HG03457 (cell line): ENCODE data around the gene SEL1L3.
"Not testable (repeated sequence)": the region's sequence is repeated elsewhere in the genome, so short reads cannot be mapped to it uniquely, and the experiment has no call there.

Source experiments
- ATAC-seq: cut with Tn5 transposase; IDR thresholded peaks from one replicate; pipeline ENCODE4 v1.9.1; 2021; ENCODE audit warnings: moderate number of reproducible peaks; ENCODE audit not compliant: unreplicated experiment

Gene SEL1L3

DNA sequence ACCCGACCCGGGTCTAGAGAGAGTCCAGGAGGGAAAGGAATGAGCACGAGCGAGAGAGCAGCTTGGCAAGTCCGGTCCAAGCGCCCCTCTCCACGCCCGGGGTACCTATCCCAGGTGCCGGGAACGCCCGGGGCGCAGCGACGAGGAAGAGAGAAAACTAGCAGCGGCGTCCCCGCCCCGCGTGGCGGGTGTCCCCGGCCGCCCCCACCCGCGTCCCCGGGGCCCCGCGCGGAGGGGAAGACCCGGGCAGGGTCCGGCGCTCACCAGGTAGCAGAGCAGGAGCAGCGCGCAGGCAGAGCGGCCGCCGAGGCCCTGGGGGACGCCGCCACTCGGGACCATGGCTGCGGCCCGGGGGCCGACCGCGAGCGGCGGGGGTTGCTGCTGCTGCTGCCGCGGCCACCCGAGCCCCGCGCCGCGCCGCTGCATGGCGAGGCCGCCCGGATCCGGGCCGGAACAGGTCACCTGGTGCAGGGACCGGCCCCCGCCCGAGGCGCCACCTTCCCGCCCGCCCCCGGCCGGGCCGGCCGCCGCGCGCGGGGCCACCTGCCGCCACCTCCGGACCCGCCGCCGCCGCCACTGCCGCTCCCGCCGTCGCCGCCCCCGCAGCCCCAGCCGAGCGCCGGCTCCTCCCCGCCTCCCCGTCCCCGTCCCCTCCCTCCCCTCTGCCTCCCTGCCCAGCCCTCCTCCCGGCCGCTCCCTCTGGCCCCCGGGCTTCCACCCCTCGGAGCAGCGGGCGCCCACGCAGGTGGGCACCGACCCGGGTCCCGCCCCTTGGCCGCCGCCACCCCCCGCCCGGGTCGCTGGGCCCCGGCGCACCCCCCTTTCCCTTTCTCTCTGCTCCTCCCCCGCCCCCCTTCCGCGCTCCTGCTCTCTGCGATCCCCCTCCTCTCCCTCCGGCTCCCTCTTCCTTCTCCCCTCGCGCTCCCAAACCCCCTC is at the start of gene SEL1L3:
Gene SEL1L3 (minus strand): TSS at position 578 of the 936 bp plus-strand sequence. CDS start 152 bp downstream, at position 426.
- no peak for ATAC-seq

DNA sequence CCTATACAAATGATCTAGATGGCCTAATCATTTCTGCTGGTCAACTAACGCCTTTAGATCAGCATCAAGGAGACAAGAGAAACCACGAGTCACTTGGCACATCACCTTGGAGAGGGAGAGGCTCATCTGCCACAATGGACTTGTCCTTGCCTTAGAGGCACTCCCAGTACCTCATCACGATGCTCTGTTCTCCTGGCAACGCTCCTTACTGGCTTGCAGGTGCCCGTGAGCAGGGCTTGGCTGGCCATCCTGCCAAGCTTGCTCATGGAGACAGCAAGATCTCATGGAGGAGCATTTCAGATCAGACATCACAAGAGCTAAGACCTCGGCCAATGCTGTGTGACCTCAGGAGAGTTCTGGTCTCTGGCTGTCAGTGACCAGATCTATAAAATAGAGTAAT is 48.6 kb upstream of the SEL1L3 start:
- ATAC-seq: no peak

DNA sequence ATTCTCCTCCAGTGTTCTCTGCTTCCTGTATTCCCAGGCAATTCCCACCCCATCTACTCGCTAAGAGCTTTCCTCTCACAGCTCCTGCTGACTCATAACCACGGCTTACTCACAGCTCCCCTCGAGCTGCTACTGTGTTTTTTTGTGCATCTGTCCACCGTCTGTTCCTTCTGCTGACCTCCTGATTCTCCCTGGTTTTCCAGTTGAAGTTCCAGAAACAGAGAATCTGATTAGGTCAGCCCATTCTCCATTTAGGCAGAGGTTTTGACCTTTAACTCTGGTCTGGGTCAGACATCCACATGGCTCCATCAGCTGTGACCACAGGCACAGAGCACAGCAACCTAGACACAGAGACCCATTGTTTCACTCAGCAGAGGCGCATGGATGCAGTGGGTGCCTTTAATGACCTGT is 45.7 kb upstream of the SEL1L3 start:
- no peak for ATAC-seq

DNA sequence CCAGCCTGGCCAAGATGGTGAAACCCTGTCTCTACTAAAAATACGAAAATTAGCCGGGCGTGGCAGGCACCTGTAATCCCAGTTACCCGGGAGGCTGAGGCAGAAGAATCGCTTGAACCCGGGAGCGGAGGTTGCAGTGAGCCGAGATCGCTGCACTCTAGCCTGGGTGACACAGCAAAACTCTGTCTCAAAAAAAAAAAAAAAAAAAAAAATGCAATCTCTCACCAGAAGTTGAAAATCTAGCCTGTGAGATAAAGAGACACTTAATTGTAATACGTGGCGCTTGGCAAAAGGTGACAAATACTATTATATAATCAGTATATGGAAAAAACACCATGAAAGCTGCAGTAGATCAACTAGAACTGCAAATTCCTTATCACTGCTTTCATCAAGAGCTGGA is 43.3 kb upstream of the SEL1L3 start:
- ATAC-seq: not testable (repeated sequence)

DNA sequence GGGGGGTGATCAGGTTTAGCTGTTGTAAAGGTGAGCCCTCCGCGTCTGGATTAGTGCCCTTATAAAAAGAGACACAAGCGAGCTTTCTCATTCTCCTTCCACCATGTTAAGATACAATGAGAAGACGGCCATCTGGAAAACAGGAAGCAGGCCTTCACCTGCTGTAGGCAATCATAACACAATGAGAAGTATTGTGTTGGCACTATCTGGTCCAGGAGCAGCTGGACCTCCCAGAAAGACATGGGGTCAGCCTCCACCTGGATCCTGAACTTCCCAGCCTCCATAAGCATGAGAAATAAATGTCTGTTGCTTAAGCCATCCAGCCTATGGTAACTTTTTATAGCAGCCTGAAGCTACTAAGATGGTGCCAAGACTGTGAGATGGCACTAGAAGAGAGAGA is 42.6 kb upstream of the SEL1L3 start:
- no peak for ATAC-seq

DNA sequence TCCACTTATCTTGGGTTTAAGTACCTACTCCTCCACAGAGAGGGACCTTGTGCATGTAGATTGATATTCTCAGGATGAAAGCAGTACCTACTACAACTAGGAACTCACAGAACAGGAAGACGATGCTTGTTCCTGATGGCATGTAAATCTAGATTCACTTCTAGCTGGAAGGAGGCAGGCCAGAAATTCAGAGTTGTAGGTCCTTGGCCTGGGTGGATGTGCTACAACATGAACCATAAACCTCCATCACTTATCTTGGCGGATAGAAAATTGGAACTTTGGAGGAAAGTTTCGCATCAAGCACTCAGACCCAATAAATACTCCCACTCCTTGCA is 41.9 kb upstream of the SEL1L3 start:
- no peak for ATAC-seq

DNA sequence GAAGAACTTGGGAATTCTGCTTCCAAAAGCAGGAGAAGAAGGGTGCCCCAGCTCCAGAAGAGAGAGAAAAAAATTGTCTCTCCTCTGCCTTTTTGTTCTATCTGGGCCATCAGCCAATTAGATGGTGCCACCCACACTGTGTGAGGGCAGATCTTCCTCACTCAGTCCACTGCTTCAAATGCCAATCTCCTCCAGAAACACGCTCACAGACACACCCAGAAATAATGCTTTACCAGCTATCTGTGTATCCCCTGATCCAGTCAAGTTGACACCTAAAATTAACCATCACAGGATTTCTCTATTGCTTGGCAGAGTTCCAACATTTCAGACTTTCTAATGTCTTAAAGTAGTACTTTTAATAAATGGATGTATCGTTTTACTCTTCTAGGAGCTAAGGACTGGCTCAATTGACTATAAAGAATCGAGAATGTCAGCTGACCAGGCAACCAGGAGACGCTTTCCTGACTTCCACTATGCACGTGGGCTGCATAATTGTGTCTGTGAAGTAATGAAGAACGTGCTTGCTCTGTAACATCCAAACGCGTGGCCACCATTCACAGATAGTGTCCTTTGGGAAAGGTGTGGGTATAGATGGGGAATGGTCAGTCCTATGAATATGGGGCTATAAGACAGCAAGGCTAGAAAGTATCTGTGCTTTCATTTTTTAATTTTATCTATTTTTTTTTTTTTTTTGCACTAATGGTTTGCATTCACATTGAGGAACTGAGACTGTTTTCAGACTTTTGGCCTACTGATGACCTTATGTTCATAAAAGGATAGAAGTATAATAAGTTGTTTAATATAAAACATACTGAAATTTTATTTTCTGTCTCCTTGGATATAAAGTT is 41.3 kb upstream of the SEL1L3 start:
- no peak for ATAC-seq

DNA sequence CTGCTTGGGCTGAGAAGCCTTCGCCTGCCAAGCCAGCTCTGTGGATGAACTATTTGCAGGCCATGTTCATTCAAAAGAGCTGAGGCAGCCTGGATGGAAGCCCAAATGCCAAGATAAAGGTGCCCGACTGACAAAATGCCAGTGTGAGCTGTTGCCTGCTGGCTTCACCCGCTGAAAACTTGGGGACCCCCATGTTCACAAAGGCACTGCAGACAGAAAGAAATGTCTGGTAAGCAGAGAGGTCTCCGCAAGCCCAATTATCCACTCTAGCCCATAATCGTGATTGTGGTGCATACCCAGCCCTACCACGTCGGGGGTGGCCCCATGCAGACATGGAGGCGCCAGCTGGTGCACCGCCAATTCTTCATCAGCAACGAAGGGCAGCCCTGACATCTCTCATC is 38.2 kb upstream of the SEL1L3 start:
- no peak for ATAC-seq

DNA sequence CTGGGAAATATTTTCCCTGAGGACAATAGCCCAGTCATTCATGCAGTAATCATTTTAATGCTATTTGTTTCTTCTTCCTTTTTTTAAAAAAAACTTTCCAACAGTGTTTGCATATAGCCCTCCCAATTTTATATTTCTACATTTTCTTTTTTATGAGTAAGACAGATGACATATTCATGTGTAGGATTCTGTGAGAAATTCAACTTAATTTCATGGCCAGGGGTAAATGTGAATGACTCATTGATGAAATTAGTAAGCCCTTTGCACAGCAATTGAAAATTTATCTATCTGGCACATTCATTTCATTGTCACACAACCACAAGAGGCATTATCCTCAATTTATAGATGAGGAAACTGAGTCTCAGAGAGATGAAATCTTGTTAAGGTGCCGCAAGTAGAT is 37.5 kb upstream of the SEL1L3 start:
- no peak for ATAC-seq

DNA sequence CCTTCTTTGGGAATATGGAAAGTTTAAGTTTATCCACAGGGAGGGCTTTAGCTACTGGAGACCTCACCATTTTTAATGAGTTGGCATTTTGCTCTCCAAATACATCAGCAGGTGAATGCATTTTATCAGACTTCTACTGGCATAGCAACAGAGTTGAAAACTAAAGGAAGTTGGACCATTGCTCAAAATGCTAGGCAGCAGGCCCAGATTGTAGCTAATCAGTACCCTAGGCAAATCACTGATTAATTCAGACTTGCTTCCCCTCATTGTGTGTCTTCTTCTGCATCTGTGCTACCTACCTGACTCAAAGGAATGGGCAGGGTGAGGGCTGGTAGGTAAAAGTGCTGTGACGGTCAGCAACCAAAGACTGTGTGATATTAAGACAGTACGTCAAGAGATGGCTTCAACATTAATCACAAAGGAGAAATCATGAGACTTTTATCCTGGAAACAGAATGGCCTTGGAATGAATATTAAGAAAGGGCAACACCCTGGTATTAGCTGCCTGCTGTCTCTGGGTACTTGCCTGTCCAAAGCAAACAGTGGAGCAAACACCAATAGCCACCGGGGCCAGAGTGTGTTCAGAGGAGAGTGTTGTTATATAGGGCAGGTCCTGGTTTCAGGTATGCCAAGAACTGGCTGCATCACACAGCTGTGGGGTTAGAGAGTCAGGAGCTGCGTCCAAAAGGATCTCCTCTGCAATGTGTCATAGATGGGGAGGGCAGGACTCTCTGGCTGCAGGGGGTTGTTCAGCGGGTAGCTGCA is 34.2 kb upstream of the SEL1L3 start:
- ATAC-seq: no peak

DNA sequence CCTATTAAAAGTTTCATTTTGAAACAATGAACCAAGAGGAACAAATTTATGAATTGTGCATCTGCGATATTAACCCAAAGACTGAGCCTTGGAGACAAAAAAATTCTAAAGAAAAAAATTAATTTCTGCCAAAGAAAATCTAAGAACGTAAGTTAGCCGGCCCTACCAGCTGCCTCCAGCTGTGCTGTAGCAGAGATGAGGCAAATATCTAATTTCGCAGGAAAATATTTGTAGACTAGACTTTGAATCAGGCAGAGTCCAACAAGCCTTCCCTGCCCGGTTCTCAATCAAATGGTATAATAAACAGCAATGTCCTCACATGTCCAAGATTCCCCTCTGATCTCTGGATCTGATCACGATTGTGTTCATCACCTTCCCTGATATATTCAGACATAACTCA is 30.0 kb upstream of the SEL1L3 start:
- ATAC-seq: no peak

DNA sequence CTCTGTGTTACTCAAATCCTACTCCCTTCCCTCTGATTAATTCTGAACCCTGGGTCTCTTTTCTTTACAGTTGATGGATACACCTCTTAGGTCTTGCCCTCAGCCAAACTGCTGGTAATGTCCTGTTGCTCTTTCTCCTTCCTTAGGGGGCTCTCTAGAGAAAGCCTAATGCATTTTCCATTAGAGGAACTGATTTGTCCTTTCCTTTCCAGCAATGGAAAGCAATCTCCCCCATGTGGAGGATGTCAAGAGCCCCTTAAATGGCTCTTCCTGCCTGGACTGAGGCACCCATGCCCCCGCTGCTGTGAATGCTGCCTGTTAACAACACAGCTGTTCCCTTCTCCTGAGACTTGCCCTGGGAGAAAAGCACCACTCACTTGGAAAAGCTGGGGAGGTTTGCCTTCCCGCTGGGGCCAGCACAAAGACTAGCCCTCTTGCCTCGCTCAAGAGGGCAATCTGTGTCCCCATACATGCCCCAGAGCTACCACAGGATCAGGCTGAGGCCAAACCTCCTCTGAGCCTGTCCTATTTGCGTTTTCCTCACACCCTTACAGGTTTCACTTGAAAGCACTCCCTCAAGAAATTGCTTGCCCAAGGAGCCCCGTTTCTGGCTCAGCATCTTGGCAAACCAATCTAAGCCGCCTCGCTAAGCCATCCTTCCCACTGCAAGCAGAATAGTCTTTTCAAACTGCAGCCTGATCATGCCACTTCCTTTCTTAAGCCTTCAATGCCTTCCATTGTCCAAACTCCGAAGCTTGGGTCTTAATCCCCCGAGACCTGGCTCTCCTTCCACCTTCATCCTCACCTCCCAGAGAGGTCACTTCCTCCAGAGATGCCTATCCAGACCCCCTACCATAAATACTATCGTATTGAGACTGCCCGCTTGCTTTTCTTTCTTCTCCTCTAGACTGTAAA is 28.0 kb upstream of the SEL1L3 start:
- no peak for ATAC-seq

DNA sequence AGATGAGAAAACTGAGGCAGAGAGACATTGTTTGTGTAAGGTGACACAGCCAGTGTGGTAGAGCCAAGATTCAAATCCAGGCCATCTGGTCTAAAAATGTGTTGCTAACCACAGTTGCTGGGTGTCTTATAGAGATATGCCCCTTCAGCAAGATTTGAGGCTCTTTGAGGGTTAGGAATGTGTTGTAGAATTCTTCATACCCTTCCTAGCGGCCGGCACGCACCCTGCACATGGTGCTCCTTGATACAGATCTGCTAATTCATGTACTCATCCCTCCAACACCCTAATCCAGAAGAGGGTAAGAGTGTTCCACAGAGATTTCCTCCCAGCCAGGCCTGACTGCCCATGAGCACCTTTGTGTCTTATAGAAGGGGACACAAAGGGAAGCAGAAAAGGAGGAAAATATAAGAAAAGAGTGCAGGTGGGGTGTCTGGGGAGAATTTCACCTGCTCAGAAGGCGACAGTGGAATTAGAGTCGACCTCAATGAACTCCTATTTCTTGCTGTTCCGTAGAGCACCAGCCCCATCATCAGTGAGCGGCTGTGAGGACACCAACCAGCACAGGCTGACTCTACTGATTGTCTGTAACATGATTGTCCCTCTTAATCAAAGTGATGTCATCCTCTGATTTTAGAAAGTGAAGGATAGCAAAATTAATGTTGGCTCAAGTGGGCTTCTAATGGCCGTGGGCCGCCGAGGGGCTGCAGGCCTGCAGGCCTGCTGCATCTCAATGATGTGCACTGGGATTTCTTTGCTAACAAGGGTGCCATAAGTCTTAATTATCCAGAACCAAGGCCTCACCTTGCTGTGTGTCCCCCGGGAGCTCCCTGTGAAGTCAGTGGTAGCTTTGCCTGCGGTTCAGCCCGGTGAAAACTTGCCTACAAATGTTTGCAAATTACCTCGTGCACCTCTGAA is 27.1 kb upstream of the SEL1L3 start:
- ATAC-seq: no peak

DNA sequence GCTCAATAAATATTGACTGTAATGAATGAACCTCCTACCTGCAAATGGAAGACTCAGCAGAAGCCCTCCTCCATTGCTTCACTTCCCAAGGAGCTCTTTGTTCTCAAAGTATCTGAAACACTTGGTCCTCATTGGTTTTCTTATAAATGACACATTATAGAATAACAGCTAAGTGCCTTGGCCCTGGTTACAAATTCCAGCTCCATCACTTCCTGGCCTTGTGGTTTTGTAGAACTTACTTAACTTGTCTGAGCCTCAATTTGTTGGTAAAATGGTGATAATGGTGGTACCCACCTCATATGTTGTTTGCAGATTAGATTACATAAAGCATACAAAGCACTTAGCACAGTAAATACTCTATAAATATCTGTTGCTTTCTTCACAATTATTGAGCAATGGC is 26.0 kb upstream of the SEL1L3 start:
- no peak for ATAC-seq

DNA sequence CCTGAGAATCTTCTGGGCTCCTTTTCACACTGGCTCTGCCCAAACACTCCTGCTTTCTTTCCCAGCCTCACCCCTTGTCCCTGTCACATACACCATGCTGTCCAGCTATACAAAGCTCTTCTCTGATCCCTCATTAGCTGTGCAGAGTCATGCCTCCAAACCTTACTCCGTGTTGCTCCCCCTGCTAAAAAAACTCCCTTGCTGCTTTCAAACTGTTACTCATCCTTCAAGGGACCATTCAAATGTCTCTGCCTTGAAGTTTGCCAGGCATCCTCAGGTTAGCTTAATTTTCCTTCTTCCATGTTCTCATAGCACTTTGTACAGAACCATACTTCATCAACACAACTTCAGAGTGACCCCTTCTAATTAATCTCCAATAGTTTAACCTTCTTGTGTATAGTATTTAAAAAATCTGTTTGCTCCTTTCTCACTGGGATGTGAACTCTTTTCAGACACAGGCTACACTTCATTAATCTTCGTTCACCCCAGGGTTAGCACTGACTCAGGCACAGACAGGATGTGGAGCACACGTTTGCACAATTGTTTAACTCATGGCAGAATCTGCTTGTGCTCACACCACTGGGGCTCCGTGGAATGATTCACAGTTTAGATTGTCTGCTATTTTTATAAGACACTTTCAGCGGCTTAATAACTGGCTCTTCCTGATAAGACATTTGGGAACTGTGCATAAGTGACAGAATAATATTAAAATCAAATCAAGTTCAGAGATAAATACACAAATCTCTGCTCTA is 21.4 kb upstream of the SEL1L3 start:
- ATAC-seq: no peak

DNA sequence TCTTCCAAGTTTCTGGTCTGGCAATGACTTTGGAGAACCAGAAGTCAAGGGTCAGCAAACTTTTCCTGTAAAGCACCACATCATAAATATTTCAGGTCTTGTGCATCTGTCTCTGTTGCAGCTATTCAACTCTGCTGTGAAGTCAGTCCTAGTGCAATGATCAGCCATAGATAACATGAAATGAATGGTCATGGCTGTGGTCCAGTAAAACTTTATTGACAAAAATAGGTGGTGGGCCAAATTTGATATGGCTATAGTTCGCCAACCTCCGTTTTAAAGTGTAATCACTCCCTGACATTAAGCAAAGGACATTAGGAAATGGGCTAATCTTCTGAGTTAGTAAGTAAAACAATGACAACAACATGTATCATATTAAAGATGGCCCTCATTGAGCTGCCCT is 20.8 kb upstream of the SEL1L3 start:
- no peak for ATAC-seq

DNA sequence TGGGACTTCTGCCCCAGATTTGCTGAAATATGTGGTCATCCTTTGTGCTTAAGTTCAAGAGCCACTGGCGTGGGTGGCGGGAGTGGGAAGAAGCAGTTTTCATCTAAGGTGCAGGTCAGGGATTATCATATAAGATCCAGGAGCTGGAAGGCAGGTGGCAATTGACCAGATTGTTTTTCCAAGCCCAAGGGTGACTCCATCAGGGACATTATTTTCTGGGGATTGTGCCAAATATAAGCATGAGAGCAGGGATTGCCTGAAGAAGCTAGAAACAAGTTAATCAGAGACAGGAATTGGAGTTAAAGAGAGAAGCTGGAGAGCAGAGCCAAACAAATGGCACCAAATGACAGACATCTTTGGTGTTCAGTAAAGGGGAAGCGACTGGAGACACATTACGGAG is 19.4 kb upstream of the SEL1L3 start:
- ATAC-seq: no peak

DNA sequence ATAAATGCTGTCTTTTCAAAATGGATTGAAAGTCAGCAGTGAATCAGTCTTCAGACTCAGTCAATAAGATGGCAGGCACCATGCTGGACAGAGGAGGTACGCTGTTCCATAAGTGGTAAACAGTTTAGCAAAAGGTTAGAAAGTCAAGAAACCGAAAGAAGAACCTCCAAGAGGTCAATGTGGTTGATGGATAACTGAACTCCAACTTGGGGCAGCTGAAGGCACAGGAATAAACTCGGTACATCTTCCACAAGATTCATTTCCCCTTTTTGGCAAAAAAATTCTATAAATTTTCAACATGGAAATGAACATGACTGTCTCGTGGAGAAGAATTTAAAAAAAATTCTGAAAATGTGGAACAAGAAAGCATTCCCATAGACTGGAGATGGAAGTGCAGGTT is 18.4 kb upstream of the SEL1L3 start:
- ATAC-seq: no peak
